HG03097 (cell line): ENCODE data around the gene CSGALNACT2.
A peak's percentile ranks its signal among the peaks of the same experiment; 100 is the strongest.
"Not testable (repeated sequence)": the region's sequence is repeated elsewhere in the genome, so short reads cannot be mapped to it uniquely, and the experiment has no call there.

ENCODE experiments used
- ATAC-seq: cut with Tn5 transposase; IDR thresholded peaks from one replicate; pipeline ENCODE4 v1.9.1; 2021; ENCODE audit not compliant: unreplicated experiment, low FRiP score

The CSGALNACT2 gene

DNA sequence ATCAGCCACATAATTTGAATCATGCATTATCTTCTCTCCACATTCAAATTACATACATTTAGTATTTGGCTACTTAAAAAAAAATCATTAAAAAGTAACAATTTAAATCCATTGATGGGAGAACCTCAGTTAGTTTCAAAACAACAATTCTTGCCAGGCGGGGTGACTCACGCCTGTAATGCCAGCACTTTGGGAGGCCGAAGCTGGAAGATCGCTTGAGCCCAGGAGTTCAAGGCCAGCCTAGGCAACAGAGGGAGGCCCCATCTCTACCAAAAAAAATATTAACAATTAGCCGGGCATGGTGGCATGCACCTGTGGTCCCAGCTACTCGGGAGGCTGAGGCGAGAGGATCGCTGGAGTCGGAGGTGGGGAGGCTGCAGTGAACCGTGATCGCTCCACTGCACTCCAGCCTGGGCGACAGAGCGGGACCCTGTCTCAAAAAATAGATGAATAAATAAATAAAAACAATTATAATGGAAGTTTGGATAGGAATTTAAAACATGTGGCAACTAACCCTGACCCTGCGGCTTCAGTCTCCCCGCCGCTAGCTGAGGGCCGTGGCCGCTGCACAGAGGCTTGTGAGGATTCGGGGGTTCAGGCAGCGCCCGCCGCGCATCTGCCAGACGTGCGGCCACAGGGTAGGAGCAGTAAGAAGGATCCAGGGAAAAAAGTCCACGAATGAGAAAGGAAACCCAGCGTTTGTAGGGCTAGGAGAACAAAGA is 1.1 kb upstream of the CSGALNACT2 start:
- no peak for ATAC-seq

DNA sequence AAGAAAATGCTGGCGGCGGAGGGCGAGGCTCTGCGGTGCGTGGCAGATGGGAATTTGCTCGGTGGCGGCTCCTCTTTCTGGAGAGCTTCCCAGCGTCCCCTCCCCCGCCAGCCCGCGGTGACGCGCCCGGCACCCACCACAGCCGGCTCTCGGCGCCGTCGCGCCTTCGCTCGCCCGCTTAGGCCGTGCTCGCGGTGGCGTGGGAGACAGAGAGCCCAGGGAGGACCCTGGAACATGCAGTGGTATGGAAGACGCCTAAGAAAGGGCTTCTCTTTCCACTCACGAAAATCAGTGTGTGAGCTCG is 576 bp upstream of the CSGALNACT2 start:
- no peak for ATAC-seq

DNA sequence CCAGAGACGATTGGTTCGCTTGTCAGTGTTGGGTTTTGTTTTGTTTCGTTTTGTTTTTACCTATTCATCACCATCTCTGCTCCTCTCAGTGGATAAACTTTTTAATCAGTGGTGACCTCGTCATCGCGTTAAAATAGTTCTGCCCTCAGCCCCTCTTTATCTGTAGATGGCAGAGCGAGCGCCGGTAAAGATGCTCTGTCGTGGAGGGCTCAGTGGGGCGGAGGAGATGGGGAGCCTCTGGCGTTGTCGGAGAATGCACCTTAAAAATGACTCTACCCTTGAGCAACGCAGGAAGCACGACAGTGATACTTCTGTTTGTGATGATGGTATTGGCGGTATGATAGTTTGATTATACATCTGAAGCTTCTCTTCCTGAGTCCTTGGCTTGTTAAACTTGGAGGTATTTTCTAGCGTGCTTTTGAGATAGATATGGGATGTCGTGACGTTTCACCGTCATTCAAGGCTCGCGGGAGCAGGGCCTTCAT is 554 bp downstream of the CSGALNACT2 start:
- ATAC-seq: peak; percentile 25

DNA sequence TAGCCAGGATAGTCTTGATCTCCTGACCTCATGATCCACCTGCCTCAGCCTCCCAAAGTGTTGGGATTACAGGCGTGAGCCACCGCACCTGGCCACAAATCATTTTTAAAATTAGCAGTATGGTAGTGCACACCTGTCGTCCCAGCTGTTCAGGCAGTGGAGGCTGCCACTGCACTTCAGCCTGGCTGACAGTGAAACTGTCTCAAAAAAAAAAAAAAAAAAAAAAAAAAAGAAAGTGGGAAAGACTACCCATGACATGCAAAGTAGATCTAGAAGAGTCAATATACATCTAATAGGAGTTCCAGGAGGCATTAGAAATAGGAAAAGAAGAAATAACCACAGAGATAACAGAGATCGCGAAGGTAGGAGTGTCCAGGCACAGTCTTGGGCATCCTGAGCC is 3.2 kb downstream of the CSGALNACT2 start:
- ATAC-seq: no peak

DNA sequence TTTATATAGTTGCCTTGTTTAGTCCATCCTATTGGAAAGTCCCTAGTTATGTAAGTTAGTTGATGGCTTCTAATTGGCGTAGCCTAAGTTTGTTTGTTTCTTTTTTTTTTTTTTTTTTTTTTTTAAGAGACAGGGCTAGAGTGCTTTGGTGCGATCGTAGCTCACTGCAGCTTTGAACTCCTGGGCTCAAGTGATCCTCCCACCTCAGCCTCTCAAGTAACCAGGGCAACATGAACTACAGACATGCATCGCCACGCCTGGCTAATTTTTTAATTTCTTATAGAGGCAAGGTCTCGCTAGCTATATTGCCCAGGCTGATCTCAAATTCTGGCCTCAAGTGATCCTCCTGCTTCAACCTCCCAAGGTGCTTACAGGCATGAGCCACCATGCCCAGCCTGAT is 7.1 kb downstream of the CSGALNACT2 start:
- ATAC-seq: no peak

DNA sequence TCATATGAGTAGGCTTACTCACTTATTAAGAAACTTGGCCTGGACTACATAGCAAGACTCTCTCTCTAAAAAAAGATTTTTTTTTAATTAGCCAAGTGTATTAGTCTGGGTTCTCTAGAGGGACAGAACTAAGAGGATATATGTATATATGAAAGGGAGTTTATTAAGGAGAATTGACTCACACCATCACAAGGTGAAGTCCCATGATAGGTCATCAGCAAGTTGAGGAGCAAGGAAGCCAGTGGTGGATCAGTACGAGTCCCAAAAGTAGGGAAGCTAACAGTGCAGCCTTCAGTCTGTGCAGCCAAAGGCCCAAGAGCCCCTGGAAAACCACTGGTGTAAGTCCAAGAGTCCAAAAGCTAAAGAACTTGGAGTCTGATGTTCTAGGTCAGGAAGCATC is 7.7 kb downstream of the CSGALNACT2 start:
- not testable (repeated sequence) for ATAC-seq

DNA sequence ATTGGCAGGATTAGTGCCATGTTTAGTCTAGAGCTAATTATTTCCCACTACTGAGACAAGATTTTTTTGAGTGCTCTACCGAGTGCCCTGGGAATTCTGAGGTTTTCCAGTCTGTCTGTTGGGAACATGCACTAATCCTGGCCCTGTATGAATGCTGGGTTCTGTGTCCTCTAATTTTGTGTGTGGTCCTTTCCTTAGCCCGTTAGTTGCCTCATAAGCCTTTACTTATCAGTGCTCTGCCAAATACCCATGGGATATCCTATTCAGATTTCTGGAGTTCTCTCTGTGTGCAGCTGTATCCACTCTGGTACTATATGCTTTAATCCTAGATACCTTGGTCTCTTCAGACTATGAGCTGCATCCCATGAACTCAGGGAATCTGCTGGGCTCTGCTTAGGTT is 13.1 kb downstream of the CSGALNACT2 start:
- no peak for ATAC-seq

DNA sequence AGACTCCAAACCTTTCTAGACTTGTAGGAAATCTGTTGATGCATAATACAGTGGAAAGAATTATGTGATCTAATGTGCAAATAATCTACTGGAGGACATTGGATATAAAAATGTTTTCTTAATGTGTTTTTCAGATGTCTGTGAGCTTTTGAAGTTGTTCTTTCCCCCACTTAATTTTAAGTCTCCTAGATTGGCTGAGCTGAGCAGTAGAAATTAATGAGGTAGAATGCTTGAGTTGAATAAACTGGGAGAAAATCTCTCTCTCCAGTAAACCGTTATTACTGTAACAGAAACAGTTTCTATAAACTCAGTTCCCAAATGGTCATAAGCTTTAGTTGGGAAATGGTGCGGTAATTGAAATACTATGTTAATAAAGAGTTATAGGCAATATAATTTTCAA is 15.7 kb downstream of the CSGALNACT2 start:
- ATAC-seq: no peak

DNA sequence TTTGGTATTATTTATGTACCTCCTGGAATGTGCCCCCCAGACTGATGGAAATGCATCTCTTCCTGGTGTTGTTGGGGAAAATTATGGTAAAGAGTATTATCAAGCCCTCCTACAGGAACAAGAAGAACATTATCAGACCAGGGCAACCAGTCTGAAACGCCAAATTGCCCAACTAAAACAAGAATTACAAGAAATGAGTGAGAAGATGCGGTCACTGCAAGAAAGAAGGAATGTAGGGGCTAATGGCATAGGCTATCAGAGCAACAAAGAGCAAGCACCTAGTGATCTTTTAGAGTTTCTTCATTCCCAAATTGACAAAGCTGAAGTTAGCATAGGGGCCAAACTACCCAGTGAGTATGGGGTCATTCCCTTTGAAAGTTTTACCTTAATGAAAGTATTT is 17.0 kb downstream of the CSGALNACT2 start:
- no peak for ATAC-seq

DNA sequence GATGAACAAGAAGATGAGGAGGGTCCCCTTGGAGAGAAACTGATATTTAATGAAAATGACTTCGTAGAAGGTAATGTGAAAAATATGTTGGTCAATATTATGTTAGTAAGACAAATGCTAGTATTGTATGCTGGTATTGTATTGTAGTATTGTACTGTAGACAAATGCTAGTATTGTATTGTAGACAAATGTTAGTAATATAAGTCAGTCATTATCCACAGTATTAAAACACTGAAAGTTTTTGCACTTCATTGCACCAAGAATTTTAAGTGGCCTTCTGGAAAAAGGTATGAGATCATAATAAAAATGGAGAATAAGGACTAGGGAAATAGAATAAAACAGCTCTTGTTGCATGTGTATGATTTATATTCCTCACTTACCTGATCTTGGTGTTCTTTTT is 17.5 kb downstream of the CSGALNACT2 start:
- ATAC-seq: no peak

DNA sequence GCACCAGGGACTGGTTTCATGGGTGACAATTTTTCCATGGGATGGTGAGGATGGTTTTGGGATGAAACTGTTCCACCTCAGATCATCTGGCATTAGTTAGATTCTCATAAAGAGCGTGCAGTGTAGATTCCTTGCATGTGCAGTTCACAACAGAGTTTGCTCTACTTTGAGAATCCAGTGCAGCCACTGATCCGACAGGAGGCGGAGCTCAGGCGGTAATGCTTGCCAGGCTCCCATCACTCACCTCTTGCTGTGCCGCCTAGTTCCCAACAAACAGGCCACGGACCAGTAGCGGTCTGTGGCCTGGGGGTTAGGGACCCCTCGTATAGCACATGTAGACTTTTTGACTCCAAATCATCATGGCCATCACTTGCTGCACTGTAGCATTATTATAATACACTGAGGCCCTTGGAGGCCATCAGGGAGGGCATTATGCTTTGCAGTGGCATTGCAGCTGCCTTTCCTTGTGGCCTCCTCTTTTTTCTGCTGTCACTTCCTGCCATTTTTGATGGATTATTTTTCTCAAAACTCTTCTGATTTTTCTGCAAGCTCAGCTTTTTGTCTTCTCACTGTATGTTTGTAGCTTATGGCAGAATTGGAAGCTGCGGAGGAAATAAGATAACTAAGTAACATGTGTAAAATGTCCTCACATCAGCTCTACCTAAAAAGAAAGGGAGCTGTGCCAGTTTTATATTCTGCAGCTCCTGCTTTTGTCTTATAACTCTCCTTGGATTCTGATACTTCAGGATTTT is 18.5 kb downstream of the CSGALNACT2 start:
- ATAC-seq: no peak

DNA sequence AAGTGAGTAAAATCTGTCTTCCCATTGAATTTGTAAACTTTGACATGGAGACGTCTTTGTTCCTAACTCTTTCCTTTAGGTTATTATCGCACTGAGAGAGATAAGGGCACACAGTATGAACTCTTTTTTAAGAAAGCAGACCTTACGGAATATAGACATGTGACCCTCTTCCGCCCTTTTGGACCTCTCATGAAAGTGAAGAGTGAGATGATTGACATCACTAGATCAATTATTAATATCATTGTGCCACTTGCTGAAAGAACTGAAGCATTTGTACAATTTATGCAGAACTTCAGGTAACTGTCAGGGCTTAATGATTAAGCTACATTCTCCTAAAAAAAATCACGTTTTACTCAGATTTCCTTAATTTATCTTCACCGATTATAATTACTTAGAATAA is 20.4 kb downstream of the CSGALNACT2 start:
- no peak for ATAC-seq

DNA sequence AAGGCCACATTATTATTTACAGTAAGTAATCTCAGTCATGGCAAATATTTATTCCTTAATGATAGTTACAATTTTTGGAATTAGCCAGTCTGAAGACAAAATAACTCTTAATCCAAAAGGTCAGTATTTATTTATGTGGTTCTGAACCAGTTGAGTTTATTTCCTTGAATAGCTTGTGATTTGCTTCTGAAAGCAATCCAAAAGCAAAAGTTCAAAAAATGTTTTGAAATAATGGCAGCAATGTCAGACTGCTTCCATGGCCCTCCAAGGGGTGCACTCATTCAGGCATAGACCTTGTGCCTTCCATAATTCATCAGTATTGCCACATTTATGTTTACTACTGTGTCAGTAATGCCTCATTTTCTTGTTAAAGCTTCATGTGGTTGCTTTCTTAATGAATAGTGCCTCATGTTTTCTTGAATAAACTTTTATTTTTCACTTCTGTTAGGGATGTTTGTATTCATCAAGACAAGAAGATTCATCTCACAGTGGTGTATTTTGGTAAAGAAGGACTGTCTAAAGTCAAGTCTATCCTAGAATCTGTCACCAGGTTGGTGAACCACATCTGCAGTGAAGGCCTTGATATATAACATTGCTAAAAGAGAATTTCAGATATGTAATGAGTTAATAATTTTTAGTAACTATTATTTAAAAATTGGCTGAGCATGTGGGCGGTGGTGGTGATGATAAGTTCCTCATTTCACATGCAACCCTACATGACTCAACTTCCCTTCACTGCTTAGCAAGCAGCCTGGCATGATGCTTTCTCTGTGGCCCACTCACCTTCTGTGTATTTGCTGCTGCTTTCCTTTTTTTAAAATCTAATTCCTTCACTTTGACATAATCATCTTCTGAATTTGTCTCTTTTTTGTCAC is 22.0 kb downstream of the CSGALNACT2 start:
- peak; percentile 38 for ATAC-seq

DNA sequence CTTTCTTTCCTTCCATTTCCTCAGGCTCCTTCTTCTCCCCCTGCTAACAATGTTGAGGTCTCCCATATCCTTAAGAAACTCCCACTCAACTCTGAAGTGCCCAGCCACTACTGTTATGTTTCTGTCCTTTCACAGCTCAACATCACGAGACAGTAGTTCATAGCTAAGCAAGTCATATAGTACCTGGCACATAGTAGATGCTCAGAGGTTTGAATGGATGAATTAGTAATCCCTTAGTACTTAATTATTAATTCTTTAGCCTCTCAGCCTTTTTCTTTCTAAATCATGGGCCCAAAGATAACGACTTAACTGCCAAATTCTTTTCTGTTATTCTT is 22.6 kb downstream of the CSGALNACT2 start:
- ATAC-seq: peak; percentile 76

DNA sequence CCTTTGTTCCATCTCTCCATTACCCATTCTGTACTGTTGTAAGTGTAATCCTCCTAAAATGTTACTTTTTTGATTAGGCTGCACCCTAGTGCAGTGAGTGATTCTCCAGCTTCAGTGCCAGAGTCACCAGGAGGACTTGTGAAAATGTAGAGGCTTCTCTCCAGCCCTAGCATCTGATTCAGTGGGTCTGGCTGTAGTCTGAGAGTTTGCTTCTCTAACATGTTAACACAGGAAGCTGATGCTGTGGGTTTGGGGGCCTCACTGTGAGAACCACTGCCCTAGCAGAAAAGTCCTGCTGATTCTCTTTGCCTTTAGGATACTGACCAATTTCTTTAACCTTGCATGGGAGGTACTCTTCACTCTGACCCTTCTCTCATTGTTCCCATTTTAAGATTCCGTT is 24.4 kb downstream of the CSGALNACT2 start:
- no peak for ATAC-seq

DNA sequence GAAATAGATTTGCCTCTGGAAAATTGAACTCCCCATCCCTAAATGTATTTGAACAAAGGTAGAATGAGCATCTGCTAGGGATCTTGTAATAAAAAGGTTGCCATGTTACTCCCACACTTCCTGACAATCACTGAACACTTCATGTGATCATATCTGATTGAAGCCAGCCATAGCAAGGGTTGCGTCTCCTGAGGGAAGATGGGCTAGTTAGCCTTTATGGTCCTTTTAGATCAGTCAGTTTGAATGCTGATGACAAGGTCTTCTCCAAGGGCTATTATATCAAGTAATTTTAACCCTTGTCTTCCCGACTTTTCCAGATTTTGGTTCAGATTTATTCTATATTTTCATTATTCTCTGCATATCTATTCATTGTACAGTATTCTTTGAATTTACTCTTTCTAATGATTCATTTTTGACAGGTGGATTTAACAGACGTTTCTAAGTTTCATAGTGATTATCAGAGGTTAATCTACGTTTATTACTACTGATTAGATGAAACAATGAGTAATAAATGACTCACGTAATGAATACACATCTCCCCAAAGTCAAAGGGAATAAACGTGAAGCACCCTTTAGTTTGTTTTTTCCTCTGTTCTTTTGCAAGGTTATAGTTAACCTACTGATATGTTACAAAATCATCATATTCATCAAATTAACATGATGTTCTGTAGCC is 28.1 kb downstream of the CSGALNACT2 start:
- ATAC-seq: no peak

DNA sequence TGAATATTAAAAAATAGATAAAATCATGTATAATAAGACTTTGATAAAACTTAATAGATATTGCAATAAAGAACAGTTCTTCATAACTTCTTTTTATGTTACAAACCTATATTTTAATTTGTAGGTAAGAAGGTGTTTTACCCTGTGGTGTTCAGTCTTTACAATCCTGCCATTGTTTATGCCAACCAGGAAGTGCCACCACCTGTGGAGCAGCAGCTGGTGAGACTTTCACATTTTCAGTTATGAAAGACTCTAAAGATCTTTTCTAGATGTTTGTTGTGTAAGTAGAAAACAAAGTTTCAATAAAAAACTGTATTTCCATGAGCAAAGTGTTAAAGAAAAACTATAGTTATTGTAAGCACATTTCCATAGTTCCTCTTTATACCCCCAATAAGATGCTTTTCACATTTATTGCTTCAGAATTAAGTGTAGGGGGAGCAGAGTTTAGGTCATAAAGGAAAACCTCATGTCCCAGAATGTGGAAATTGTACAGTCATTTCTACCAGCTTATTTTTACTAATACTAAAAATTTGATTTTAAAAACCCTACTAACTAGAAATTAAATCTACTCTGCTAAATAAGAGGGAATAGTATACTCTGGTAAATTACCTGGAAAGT is 28.7 kb downstream of the CSGALNACT2 start:
- peak; percentile 60 for ATAC-seq

DNA sequence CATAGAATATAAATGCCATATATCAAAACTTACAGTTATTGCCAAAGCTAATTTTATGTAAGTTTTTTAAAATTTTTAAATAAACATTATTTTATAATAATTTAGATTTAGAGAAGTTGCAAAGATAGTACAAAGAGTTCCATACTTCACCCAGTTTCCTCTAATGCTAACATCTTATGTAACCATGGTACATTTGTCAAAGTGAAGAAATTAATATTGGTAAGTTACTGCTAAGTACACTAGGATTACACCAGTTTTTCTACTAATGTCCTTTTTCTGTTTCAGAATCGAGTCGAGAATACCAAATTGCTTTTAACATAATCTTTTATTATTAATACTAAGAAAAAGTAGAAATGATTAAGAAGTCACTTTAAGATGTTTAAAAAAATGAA is 29.2 kb downstream of the CSGALNACT2 start:
- ATAC-seq: no peak

DNA sequence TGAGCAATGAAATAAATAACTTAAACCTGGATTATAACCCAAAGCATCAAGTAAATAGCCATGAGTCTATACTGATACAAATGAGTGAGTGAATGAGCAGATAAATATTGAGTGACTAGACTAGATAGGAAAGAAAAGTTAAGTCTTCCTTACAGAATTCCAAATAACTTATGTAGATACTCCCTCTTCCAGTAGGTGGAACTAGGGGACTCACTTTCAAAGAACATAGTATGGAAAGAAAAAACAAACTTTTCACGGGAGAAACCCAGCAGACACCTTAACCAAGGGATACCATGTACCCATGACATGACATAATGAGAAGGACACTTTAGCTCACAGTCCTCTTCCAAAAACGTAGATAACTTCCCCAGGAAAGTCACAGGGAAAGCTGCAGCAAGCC is 32.2 kb downstream of the CSGALNACT2 start:
- no peak for ATAC-seq

DNA sequence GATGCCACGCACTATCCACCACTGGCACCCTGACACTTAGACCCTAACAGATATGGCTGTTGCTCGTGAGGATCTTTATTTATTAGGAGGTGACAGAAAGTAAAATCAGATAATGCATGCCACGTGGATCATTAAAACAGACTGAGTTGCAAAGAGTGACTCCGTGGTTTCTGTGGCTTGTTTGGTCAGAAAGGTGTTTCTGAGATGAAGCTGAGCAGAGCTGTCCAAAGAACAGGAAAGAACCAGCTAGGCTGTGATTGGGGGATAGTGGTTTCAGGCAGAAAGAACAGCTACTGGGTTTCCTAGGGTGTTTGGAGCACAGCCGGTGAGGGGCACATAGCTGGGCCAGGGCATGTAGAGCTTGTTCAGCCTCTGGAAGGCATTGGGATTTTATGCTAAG is 34.4 kb downstream of the CSGALNACT2 start:
- no peak for ATAC-seq

DNA sequence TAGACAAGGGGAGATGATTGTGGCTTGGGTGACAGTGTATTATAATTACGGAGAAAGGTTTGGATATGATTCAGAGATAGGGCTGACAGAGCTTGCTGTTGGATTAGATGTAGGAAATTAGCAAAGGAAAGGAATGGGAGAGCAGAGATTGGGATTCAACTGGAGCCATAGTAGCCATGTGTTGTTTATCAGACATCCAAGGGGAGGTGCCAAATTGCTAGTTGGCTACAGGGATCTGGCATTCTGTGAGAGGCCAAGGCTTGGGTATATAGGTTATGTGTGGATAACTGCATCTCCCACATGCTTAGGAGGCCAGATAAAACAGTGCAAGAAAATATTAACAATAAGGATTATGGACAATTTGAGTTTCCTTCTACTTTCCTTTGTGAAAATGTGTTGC is 34.9 kb downstream of the CSGALNACT2 start:
- ATAC-seq: no peak
